ENCODE data around the gene ZNF337.

DNA sequence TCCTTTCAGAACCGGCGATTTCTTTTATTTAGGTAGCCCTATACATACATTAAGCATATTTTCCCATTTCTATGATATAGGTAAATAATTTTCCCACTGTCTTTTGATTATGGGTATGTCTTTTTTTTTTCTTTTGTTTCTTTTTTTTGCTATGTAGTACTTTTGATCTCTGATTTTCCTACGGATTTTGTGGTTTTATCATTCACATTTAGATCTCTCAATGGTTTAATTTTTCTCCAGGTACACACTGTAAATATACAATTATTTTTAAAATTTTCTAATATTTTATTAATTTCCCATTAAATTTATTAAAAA is 436 bp upstream of the ZNF337 start:
- TF ChIP-seq, protein P1, sequence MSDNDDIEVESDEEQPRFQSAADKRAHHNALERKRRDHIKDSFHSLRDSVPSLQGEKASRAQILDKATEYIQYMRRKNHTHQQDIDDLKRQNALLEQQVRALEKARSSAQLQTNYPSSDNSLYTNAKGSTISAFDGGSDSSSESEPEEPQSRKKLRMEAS (IDR thresholded peaks at IDR 0.05; ENCODE audit: low read depth, low read length): no peak
- TF ChIP-seq BACH1 (IDR thresholded peaks at IDR 0.05; ENCODE audit: borderline replicate concordance) (no peak), HDAC2 (IDR thresholded peaks at IDR 0.05) (no peak), TAF1 (IDR thresholded peaks at IDR 0.05; ENCODE audit: borderline replicate concordance, low read depth, low read length) (no peak), EZH2 (IDR thresholded peaks at IDR 0.05; ENCODE audit: borderline replicate concordance, control insufficient read depth, low read depth, low read length) (no peak)
- TF ChIP-seq, protein P2, sequence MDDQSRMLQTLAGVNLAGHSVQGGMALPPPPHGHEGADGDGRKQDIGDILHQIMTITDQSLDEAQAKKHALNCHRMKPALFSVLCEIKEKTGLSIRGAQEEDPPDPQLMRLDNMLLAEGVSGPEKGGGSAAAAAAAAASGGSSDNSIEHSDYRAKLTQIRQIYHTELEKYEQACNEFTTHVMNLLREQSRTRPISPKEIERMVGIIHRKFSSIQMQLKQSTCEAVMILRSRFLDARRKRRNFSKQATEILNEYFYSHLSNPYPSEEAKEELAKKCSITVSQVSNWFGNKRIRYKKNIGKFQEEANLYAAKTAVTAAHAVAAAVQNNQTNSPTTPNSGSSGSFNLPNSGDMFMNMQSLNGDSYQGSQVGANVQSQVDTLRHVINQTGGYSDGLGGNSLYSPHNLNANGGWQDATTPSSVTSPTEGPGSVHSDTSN (IDR thresholded peaks at IDR 0.05; ENCODE audit: insufficient replicate concordance, low read depth, low read length): no peak
- TF ChIP-seq, protein P3, sequence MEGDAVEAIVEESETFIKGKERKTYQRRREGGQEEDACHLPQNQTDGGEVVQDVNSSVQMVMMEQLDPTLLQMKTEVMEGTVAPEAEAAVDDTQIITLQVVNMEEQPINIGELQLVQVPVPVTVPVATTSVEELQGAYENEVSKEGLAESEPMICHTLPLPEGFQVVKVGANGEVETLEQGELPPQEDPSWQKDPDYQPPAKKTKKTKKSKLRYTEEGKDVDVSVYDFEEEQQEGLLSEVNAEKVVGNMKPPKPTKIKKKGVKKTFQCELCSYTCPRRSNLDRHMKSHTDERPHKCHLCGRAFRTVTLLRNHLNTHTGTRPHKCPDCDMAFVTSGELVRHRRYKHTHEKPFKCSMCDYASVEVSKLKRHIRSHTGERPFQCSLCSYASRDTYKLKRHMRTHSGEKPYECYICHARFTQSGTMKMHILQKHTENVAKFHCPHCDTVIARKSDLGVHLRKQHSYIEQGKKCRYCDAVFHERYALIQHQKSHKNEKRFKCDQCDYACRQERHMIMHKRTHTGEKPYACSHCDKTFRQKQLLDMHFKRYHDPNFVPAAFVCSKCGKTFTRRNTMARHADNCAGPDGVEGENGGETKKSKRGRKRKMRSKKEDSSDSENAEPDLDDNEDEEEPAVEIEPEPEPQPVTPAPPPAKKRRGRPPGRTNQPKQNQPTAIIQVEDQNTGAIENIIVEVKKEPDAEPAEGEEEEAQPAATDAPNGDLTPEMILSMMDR (IDR thresholded peaks at IDR 0.05 in 2 of 3, conservative IDR thresholded peaks at IDR 0.05 in 1 of 3; ENCODE audit: control insufficient read depth in 2 of 3, extremely low read depth in 1 of 3, insufficient read depth in 1 of 3, low read depth in 3 of 3, low read length in 3 of 3): no peak
